HS-27A (cell line): ENCODE measurements around the gene PAX2.

Experiments
- DNase-seq: peaks from one replicate; pipeline ENCODE4 v3.0.0-alpha.2; 2012; ENCODE audit warnings: low read depth, missing footprints

PAX2 gene

GRCh38 chr10:100724531-100725027 is 20.8 kb upstream of the PAX2 start:
- no peak for DNase-seq

- no peak for DNase-seq
These were observed 20.3 kb upstream of the PAX2 start for GRCh38 chr10:100725071-100725471.

DNA sequence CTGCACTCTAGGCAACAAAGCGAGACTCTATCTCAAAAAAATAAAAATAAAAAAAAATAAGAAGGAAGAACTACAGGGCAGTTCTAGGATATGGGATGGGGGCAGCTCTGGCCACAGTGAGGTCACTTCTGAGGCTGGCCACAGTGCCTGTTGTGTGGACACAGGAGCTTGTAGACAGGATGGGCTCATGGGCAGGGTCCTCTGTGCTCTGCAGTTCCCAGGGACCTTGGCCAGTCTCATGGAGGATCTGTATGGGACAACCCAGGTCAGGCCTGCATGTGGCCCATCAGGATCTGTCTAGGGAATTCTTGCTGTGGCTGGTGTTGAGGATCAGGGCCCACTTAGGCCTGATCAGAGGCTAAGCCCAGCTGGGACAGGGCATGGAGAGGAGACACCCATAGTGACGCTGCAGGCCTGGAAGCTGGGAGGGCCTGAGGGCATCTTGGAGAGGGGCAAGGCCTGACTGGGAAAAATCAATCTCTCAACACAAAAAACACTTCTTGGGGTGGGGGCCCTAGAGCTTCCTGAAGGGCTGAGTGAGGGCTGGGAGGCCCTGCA is 19.4 kb upstream of the PAX2 start:
- DNase-seq = no peak

DNA sequence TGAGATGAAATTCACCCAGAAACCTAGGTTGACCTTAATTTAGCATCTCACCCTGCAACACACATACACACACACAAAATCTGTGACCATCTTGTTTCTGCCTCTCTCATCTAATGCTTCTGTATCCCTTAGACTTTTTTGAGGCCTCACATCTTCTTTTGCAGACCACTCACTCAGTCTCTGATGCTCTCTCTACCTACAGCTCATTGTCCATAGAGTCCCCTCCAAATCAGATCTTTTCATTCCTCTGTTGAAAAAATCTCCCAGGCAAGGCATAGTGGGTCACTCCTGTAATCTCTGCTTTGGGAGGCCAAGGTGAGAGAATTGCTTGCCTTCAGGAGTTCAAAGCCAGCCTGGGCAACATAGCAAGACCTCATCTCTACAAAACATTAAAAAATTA is 17.6 kb upstream of the PAX2 start:
- DNase-seq = no peak

DNA sequence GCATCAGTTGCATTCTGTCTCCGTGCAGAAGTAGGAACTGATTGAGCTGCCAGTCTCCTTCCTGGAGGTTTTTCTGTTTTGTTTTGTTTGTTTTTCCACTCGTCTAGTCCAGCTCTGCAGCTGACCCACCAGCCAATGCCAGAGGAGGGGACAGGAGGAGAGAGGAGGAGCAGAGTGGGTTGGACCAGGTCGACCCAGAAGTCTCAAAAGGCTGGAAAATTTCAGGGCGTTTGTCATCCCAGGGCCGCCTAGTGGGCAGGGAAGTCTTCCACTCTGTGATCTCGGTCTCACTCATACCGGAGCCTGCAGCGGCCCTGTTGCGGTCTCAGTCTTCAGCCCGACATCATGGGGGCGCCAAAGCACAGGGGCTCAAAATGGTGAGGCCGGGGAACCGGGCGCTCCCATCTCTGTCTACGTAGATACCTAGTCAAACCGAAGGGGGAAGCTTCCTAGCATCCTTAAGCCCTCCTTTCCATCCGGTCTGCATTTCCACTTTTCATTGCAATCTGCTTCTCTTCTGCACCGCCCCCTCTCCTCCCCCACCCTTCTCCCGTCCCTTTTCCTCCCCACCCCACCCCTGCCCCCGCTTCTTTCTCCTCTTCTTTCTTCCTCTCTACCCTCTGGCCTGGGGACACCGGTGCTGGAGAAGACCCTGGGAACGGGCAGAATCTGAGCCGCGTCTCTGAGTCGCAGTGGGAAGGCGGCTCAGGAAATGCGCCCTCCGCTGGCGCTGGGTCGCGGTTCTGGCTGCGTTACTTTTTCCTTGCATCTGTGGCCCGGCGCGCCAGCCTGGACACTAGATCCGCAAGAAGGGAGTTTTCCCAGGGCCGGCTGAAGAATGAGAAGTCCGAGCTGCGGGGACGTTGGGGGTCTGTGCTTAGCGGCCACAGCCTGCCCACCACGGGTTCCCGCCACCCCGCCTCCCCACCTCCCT is 16.2 kb upstream of the PAX2 start:
- DNase-seq = no peak

- no peak for DNase-seq
These were observed 15.3 kb upstream of the PAX2 start for GRCh38 chr10:100729862-100730724.

- DNase-seq = no peak
These were observed 14.5 kb upstream of the PAX2 start for GRCh38 chr10:100730725-100731406.

GRCh38 chr10:100731407-100732240 is 13.8 kb upstream of the PAX2 start:
- DNase-seq = no peak

DNA sequence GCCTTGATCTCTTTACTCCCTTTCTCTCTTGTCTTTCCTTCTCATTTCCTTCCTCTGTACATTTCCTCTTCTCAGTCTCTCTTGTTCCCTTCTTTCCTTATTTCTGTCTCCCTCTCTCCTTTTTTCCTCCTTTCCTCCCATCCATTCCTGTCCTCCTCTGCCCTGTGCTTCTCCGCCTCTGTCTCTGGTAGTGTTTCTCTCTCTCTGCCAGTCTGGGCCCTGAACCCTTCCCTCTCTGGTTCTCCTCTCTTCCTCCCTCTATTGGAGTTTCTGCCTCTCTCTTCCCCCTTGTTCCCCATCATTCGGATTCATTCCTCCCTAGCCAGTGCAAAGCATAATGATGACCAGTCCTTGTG is 13.2 kb upstream of the PAX2 start:
- DNase-seq = no peak

- no peak for DNase-seq
These were observed 12.1 kb upstream of the PAX2 start for GRCh38 chr10:100733329-100733728.

DNA sequence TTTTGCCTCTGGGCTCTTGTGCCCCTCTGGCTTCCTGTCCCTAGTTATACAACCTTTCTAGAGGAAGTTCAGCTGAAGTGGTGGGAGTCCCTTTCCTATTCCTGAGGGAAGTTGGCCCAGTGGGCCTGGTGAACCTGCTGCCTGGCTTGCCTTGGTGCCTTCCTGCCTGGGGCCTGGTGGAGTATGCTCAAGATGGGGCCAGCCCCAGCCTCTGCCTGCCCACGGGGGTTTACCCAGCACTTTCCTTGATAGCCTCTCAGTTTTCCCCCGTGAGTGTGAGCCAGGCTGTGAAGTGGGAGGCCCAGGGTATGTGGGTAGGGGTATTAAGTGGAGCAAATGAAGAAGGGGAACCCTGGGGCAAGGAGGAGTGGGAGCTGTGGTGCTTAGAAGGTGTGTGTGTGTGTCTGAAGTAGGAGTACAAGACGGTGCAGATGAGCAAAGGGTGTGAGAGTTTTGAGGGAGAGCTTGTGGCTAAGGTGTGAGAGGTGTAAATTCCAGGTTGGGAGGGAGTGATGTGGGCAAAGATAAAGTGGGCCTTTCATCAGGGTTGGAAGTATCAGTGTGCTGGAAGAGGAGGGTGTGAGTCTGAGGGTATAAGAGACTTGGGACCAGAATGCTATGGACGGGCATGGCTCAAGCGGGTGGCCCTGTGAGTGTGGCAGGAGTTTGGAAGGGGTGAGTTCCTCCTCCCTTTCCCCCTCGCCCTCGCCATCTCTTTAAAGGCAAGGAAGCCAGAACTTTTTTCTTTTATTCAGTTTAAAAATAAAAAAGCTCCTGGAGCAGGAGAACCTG is 10.9 kb upstream of the PAX2 start:
- DNase-seq = no peak

DNA sequence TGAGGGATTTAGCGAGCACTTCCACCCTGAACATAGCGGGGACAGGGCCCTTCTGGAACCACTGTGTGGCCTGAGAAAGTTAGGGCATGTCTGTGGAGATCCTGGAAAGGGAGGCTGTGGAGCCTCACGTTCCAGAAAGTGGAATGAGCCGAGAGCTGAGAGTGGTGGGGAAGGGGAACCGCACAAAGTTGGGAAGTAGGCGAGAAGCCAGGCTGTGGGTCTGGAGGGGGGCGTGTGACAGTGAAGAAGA is 10.4 kb upstream of the PAX2 start:
- DNase-seq = no peak

DNA sequence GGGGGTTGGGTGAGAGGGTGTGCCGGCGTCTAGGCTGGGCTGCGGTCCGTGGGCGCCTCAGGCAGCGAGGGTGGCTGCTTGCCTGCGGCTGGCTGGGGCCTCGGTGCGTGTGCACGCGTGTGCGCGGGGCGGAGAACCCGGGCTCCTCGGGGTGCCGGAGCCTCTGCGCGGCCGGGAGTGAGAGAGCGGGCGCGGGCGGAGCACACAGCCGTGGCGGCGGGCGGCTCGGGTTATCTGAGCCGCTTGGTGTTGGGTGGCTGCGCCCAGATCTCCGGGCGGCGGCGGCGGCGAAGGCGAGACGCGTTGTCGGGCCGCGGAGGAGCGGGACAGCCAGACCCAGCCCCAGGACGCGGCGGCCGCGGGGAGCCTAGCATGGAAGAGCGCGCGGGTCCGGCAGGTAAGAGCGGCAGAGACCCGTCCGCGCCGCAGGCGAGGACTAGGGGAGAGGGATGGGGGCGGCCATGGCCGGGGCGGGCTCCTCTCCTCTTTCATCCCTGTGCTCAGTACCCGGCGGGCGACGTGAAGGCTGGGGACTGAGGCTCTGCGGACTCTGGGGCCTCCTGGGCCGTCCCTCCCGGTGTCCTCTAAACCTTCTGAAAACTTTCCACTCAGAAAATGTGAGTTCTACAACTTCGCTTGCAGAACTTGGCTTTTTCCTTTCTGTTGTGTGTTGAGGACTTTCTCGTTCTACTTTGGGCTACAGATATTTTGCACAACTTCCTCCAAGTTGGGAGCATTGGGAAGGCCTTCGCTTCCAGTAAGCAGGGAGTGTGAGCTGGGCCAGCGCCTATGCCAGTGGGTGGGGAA is 9.8 kb upstream of the PAX2 start:
- no peak for DNase-seq

DNA sequence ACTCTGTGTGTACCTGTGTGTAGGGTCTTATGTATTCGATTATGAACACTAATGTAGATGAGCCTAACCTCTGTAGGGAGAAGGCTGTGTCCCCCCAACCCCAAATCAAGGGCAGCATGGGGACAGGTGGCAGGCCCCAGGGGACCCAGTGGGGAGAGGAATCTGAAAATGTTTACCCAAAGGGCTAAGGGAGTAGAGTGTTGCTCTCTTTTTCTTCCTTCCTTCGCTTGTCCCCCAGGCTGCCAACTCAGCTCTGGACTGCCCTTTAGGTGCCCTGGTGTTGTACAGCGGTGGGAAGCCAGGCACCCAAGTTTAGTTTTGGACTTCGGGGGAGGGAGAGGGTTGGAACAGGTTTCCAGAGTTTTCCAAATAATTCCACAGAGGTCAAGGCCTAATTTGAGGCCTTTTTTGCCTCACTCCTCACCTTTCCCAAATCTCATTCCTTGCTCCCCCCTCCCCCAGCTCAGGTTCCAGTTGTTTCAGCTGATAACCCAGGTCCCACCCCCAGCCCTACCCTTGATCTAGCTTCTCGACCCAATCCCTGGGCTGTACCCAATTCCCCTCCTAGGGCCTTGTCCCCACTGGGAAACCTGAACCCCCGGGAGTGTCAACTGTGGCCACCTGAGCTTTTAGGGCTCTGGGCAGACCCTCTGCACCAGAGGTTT is 9.1 kb upstream of the PAX2 start:
- no peak for DNase-seq

DNA sequence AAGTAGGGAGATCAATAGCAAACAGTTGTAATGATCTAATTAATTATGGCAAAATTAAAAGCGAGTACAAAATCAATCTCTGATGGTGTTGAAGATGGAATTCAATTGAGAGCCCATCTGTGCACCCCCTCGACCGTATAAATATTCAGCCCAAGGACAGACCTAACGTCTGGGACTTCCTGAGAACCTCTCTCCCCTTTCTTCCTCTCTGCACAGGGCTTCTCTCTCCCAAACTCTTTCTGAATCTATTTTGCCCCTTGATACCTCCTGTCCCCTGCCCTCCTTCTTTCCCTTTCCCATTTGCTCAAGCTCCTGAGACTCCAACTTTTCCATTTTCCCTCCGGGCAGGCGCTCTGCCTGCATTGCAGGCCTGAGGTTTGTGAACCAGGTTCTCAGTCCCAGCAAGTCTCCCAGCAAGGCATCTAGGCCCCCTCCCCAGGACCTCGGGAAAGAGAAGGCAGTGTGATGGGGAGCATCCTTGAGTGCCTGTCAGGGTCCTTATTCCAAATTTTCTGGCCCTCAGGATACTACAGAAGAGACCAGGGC is 8.5 kb upstream of the PAX2 start:
- no peak for DNase-seq

GRCh38 chr10:100737355-100738054 is 7.9 kb upstream of the PAX2 start:
- DNase-seq = no peak

DNA sequence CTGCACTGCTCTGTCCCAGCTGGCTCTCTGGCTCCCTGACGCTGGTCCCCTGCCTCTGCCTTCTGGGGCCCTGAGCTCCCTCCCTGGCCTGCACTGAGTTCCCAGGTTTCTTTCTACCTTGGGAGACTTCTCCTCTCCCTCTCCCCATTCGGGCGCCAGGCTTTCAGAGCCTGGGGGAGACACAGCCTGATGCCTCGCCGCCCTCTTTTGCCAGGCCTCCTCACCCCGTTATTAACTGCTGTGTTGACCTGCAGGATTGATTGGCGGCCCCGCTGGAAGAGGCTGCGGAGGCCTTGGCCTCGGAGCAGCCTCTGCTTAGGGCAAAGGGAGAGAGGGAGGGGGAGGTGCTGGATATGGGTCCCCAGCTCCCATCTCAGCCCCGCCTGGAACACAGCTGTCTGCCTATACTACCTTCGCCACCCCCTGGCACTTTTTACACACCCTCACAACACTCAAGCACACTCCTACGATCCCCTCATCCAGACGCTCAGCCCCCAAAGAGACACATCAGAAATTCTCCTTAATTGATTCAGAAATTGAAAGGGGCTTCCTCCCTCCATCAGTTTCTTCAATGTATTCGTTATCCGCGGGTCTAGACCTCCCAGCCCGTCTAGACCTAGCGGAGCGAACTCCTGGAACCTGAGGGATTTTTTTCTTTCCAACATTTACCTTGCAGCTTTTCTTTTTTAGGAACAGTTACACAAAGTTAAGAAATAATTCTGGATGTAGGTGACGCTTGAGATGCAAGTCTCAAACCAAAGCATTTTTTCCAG is 7.1 kb upstream of the PAX2 start:
- no peak for DNase-seq
